SIG-M5 treated with dmso at 0.1 percent for 504 hours (cell line): ENCODE data around the gene ZNF584.
"Not testable (repeated sequence)": the region's sequence is repeated elsewhere in the genome, so short reads cannot be mapped to it uniquely, and the experiment has no call there.

ENCODE experiments used
- DNase-seq: peaks from one replicate; lab custom pipeline; 2025; ENCODE audit not compliant: unreplicated experiment; lab: John Stamatoyannopoulos, UW

Gene ZNF584

GRCh38 chr19:58403920-58404478 is 4.5 kb upstream of the ZNF584 start:
- DNase-seq: not testable (repeated sequence)

- DNase-seq: no peak
Observed at GRCh38 chr19:58406818-58407657, 1.4 kb upstream of the ZNF584 start.

- DNase-seq: no peak
Observed at GRCh38 chr19:58407658-58408151, 744 bp upstream of the ZNF584 start.

- DNase-seq: peak; percentile 48
Observed at GRCh38 chr19:58409010-58409790, 751 bp downstream of the ZNF584 start.

- DNase-seq: no peak
Observed at GRCh38 chr19:58416604-58417003, 8.2 kb downstream of the ZNF584 start.

- no peak for DNase-seq
Observed at GRCh38 chr19:58417071-58417470, 8.6 kb downstream of the ZNF584 start.

- DNase-seq: no peak
Observed at GRCh38 chr19:58428617-58429016, 20.2 kb downstream of the ZNF584 start.

GRCh38 chr19:58429745-58430144 is 21.3 kb downstream of the ZNF584 start:
- no peak for DNase-seq

GRCh38 chr19:58434217-58434616 is 25.8 kb downstream of the ZNF584 start:
- DNase-seq: no peak

GRCh38 chr19:58439576-58440554 is 31.4 kb downstream of the ZNF584 start, which contains the start of gene ZNF132:
Gene ZNF132, minus strand, starts transcription at chr19:58440153. Its CDS starts 332 bp downstream, at chr19:58439821.
- DNase-seq: no peak

- no peak for DNase-seq
Observed at GRCh38 chr19:58440556-58440955, 32.1 kb downstream of the ZNF584 start.

GRCh38 chr19:58442986-58443385 is 34.5 kb downstream of the ZNF584 start:
- DNase-seq: not testable (repeated sequence)

- not testable (repeated sequence) for DNase-seq
Observed at GRCh38 chr19:58448860-58449259, 40.4 kb downstream of the ZNF584 start.

- DNase-seq: not testable (repeated sequence)
Observed at GRCh38 chr19:58449980-58450379, 41.5 kb downstream of the ZNF584 start.

- DNase-seq: no peak
Observed at GRCh38 chr19:58450856-58451357, 42.5 kb downstream of the ZNF584 start.

GRCh38 chr19:58451358-58452101 is 43.1 kb downstream of the ZNF584 start, which contains the start of gene ZNF324B:
Gene ZNF324B, plus strand, starts transcription at chr19:58451622. Its CDS starts 2,080 bp downstream, at chr19:58453702.
- DNase-seq: peak; percentile 96

GRCh38 chr19:58453743-58454142 is 45.3 kb downstream of the ZNF584 start:
- DNase-seq: no peak

- DNase-seq: no peak
Observed at GRCh38 chr19:58455306-58455705, 46.9 kb downstream of the ZNF584 start.

- no peak for DNase-seq
Observed at GRCh38 chr19:58456111-58456510, 47.7 kb downstream of the ZNF584 start.
